IPS DF 19.7 (cell line): Measurements from ENCODE around the gene LDAF1.
"Not testable (repeated sequence)": the region's sequence is repeated elsewhere in the genome, so short reads cannot be mapped to it uniquely, and the experiment has no call there.

ENCODE experiments used
- DNase-seq: peaks from one replicate; pipeline ENCODE4 v3.0.0-alpha.2; 2013; ENCODE audit warnings: low read depth, low spot score

Gene LDAF1

DNA sequence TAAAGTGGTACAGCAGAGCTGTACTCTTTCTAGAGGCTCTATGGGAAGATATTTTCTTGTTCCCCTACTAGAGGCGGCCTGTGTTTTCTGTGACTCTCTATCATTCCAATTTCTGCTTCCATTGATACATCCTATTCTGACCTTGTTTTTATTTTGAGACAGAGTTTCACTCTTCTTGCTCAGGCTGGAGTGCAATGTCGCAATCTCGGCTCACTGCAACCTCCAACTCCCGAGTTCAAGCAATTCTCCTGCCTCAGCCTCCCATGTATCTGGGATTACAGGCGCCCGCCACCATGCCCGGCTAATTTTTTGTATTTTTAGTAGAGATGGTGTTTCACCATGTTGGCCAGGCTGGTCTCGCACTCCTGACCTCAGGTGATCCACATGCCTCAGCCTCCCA lies 36.9 kb downstream of the LDAF1 start:
- DNase-seq = not testable (repeated sequence)

GRCh38 chr16:21197112-21197511 lies 38.6 kb downstream of the LDAF1 start:
- DNase-seq = no peak

DNA sequence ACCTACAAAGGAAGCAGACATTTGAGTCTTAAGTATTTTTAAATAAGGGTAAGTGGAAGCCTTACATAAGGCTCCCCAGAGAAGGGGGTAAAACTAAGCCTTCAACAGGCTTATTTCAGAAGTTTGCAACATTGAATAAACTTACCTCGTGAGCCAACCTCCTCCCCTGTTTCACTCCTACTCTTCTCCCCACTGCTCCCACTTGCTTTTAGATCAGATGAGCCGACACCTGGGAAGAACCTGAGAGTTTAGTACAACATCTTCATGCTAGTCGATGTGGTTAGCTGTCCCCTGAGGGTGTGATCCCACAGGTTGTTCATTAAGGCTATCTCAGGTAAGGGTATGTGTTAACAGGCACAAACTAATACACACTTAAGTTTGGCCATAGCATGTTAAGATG lies 39.1 kb downstream of the LDAF1 start:
- DNase-seq = no peak

DNA sequence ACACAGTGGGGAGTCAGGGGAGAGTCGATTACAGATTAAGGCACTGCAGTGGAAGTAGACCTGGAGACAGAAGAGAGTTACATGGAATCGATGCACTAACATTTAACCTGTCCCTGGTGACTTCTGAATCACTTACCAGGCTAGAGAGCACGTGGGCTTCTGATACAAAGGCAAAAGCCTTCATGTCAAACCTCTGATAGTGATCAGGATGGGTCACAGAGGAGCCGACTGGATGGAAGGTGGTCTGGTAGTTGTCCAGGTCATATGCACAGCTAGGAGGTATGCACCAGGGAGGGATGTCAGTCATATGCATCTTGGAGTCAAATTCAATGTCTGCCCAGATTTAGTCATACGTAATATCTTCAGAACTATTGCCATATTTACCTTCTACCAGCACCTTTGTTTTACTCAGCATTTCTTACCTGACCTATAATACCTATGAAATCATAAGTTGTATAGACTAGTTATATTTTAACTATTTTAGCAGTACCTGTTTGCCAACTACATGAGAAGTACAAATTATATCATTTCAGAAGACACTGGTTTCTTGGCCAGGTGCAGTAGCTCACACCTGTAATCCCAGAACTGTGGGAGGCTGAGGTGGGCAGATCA lies 41.2 kb downstream of the LDAF1 start:
- DNase-seq = no peak

- no peak for DNase-seq
Observed at GRCh38 chr16:21203155-21203797, 44.8 kb downstream of the LDAF1 start.

DNA sequence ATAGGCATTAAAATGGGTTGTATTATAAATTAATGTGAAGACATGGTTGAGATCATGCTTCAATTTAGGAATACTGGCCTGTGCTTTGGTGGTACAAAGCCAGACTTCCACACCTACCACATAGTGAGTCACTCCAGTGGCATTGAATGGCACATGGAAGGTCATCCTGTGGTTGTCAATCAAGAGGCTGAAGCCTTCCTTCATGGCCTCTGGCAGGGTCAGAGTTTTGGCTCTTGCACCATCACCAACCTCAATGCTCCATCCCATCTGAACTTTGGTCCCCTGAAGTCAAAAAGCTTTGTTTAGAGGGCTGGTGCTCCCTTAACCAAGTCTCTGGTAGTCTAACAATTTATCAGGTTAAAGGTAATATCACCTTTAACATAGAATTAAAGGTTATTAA lies 46.8 kb downstream of the LDAF1 start:
- DNase-seq = no peak

DNA sequence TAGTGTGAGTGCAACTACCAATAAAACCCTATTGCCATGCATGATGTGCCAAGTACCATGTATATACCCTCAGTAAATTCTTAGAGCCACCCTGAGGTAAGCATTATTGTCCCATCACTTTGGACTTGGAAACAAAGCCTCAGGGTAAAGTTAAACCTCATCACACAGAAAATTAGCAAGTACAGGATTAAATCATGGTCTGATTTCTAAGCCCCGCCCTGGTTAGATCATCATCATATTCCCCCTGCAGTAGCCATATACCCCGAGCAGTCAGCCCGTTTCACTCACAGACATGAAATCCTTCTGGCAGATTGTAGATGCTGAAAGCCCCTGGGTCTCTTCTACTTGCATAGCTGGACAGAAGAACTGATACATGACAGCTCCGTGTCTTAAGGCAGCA lies 48.1 kb downstream of the LDAF1 start:
- DNase-seq = no peak

GRCh38 chr16:21208446-21209230 lies 50.2 kb downstream of the LDAF1 start:
- DNase-seq = no peak

DNA sequence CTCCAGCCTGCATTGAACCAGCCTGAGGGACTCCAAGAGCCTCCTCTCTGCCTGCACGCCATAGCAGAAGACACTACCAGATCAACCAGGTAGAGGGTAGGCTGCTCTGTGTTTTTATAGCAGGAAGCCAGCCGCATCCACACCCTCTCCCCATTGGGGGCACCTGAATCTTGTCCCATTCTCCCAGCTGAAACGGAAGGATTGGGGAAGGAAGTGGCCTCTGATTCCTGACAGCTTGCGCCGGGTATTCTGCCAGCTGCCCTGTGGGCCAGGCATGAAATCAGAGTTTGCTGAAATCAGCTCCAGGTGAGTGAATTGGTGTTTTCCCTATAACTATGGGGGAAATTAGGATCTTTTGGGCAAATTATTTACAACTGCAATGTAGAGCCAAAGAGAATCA lies 53.0 kb downstream of the LDAF1 start, which contains the start of gene ZP2:
Gene ZP2 (minus strand): TSS at position 89 of the 400 bp plus-strand sequence. CDS start 27 bp downstream, at position 62.
- DNase-seq = no peak

GRCh38 chr16:21214086-21214485 lies 55.6 kb downstream of the LDAF1 start:
- DNase-seq = no peak

DNA sequence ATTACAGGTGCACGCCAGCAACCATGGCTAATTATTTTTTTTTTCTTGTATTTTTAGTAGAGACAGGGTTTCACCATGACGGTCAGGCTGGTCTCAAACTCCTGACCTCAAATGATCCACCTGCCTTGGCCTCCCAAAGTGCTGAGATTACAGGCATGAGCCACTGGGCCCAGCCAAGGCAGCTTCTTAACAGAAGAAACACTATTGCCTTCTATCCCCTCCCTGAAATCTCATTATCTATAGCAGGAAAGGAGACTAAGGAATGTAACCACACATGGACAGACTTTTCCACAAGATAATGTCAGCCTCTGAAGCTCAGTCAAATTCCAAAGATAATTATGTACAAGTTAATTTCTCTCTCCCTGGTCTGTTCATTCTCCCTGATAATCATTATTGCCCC lies 58.6 kb downstream of the LDAF1 start:
- DNase-seq = no peak

- no peak for DNase-seq
Observed at GRCh38 chr16:21218153-21218552, 59.7 kb downstream of the LDAF1 start.

GRCh38 chr16:21219551-21219950 lies 61.1 kb downstream of the LDAF1 start:
- DNase-seq = no peak

GRCh38 chr16:21222495-21223337 lies 64.2 kb downstream of the LDAF1 start:
- no peak for DNase-seq

DNA sequence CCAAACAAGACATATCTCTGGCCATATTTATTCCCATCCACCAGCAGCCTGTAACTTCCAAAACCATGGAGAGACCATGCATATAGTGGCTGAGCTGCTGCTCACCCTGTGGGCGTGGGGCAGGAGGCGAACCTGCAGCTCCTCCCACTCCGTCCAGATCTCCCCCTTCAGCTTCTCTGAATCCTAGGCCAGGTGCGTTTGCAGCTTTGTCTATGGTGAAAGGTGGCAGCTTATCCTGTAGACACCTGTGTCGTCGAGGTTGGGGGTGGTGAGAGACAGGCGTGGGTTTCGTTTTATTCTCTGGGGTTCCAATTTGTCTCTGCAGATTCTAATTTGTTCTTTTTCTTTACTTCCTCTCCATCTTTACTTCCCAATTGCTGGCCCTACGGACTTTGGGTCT lies 65.3 kb downstream of the LDAF1 start:
- no peak for DNase-seq

- DNase-seq = no peak
Observed at GRCh38 chr16:21224800-21225199, 66.3 kb downstream of the LDAF1 start.

DNA sequence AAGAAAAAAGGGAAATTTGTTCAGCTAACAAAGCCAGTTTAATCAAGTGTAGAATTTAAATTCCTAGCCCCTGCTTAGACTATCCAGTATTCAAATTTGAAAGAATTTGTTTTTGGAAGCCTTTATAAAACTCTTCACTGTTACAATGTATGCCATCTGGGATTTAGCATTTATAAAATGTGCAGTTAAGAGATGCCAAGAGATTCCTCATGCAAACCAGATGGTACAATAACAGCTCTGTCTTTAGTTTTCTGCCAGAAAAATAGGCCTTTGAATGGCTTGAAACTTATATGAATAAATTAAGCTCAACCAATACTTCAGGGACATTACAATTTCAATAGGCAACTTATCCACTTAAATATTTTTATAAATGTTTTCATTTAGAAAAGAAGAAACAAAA lies 68.3 kb downstream of the LDAF1 start:
- no peak for DNase-seq

GRCh38 chr16:21227866-21228265 lies 69.4 kb downstream of the LDAF1 start:
- no peak for DNase-seq

DNA sequence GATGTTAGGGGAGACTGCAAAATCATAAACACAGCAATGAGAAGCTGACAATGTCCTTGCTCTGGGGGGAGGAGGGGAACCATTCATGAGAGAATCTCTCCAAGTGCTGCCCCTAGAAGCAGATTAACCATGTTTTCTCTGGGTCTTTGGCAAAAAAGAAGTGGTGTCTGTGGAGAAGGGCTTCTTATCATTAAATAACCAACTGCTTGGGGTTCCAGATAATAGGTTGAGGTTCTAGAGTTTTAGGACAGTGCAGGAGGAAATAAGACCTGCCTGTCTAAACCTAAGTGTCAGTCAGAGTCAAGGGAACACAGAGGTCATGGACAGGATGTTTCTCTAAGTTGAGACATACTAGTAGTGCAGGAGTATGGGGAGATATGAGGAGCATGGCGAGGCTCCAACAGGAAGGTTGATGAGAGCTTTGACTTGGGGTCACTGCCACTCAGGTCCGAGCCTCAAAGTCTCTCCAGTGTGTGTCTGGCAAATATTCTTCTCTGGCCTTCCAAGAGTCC lies 69.9 kb downstream of the LDAF1 start:
- DNase-seq = no peak
